DMS153 (cell line): ENCODE results near the gene LMBR1.

Source experiments
- DNase-seq: peaks from one replicate; lab custom pipeline; 2025; lab: John Stamatoyannopoulos, UW

LMBR1 gene

GRCh38 chr7:156793334-156793733, 99.6 kb downstream of the LMBR1 start:
- no peak for DNase-seq

GRCh38 chr7:156792611-156793010, 100.4 kb downstream of the LMBR1 start:
- DNase-seq = no peak

- no peak for DNase-seq
Measured at GRCh38 chr7:156791241-156791640, 101.7 kb downstream of the LMBR1 start.

- no peak for DNase-seq
Measured at GRCh38 chr7:156790264-156790663, 102.7 kb downstream of the LMBR1 start.

- DNase-seq = no peak
Measured at GRCh38 chr7:156785998-156786543, 106.9 kb downstream of the LMBR1 start.

GRCh38 chr7:156783864-156784263, 109.1 kb downstream of the LMBR1 start:
- no peak for DNase-seq

- no peak for DNase-seq
Measured at GRCh38 chr7:156781972-156782371, 111.0 kb downstream of the LMBR1 start.

- no peak for DNase-seq
Measured at GRCh38 chr7:156780724-156781455, 112.1 kb downstream of the LMBR1 start.

- no peak for DNase-seq
Measured at GRCh38 chr7:156778668-156779067, 114.3 kb downstream of the LMBR1 start.

- no peak for DNase-seq
Measured at GRCh38 chr7:156778201-156778600, 114.8 kb downstream of the LMBR1 start.

- no peak for DNase-seq
Measured at GRCh38 chr7:156777364-156778069, 115.5 kb downstream of the LMBR1 start.

- DNase-seq = no peak
Measured at GRCh38 chr7:156776527-156776926, 116.5 kb downstream of the LMBR1 start.

GRCh38 chr7:156773966-156774365, 119.0 kb downstream of the LMBR1 start:
- DNase-seq = no peak

- DNase-seq = no peak
Measured at GRCh38 chr7:156772725-156773124, 120.3 kb downstream of the LMBR1 start.

GRCh38 chr7:156768698-156769472, 124.1 kb downstream of the LMBR1 start:
- DNase-seq = no peak

GRCh38 chr7:156766666-156767065, 126.3 kb downstream of the LMBR1 start:
- DNase-seq = no peak

GRCh38 chr7:156765901-156766656, 126.9 kb downstream of the LMBR1 start:
- DNase-seq = no peak

GRCh38 chr7:156764766-156765165, 128.2 kb downstream of the LMBR1 start:
- DNase-seq = no peak

GRCh38 chr7:156764016-156764669, 128.8 kb downstream of the LMBR1 start:
- DNase-seq = peak; percentile 50

- DNase-seq = no peak
Measured at GRCh38 chr7:156759579-156760202, 133.3 kb downstream of the LMBR1 start.

- no peak for DNase-seq
Measured at GRCh38 chr7:156759143-156759542, 133.8 kb downstream of the LMBR1 start.
